ENCODE measurements around the gene STK32B.

STK32B gene

DNA sequence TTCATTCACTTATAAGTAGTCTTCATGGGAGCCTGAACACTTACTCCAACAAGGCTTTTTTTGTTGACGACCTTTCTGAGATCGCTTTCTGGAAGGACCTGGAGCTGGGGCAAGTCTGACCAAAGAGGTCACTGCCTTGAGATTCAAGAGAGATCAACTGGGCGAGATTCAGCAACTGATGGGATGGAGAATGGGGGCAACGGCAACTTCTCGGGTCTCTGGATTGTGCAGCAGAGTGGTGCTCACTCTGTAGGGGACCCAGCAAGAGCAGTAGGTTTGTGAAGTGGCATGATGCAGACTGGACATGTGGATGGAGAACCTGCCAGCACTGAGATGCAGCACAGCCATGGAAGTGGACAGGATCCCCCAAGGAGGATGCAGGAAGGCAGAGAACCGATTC lies 369.0 kb downstream of the STK32B start:
- no peaks in the 10 kb centered on the region for H4K20me1 ChIP-seq (ENCODE audit: insufficient read depth, low read length, poor library complexity, severe bottlenecking)
- no peak overlapping the region for H2AFZ ChIP-seq (ENCODE audit: low read length)
- TF ChIP-seq EZH2phosphoT487 (IDR thresholded peaks at IDR 0.05; ENCODE audit: borderline replicate concordance), result no peak
- TF ChIP-seq, protein P1, sequence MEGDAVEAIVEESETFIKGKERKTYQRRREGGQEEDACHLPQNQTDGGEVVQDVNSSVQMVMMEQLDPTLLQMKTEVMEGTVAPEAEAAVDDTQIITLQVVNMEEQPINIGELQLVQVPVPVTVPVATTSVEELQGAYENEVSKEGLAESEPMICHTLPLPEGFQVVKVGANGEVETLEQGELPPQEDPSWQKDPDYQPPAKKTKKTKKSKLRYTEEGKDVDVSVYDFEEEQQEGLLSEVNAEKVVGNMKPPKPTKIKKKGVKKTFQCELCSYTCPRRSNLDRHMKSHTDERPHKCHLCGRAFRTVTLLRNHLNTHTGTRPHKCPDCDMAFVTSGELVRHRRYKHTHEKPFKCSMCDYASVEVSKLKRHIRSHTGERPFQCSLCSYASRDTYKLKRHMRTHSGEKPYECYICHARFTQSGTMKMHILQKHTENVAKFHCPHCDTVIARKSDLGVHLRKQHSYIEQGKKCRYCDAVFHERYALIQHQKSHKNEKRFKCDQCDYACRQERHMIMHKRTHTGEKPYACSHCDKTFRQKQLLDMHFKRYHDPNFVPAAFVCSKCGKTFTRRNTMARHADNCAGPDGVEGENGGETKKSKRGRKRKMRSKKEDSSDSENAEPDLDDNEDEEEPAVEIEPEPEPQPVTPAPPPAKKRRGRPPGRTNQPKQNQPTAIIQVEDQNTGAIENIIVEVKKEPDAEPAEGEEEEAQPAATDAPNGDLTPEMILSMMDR (conservative IDR thresholded peaks at IDR 0.05; ENCODE audit: low read length), result no peak
- H3K79me2 ChIP-seq (ENCODE audit: insufficient read depth, low read length), result no peaks in the 10 kb centered on the region
- H3F3A ChIP-seq (ENCODE audit: low read depth), result no peaks in the 10 kb centered on the region
- no peaks in the 10 kb centered on the region for H3K9me2 ChIP-seq (replicated peaks; ENCODE audit: low read depth, low read length)
- H3K4me1 ChIP-seq (ENCODE audit: insufficient read depth, low read length, poor library complexity, severe bottlenecking), result no peaks in the 10 kb centered on the region
- no peaks in the 10 kb centered on the region for H3K36me3 ChIP-seq (ENCODE audit: insufficient read depth, low read length)
- no peaks in the 10 kb centered on the region for H3K27me3 ChIP-seq (ENCODE audit: insufficient read depth, low read length, poor library complexity, severe bottlenecking)
- H3K9me3 ChIP-seq (ENCODE audit: insufficient read depth, low read depth, low read length), result 0 out of 2 replicates have a peak, but pooled peaks cover 5% of the 10 kb centered on the region
- no peak overlapping the region for H3K9ac ChIP-seq (ENCODE audit: low read depth, low read length, poor library complexity, severe bottlenecking)
- H3K4me2 ChIP-seq (ENCODE audit: low read depth, low read length, poor library complexity, severe bottlenecking), result no peak overlapping the region
- no peak overlapping the region for H3K4me3 ChIP-seq (ENCODE audit: low read length, poor library complexity, severe bottlenecking)

DNA sequence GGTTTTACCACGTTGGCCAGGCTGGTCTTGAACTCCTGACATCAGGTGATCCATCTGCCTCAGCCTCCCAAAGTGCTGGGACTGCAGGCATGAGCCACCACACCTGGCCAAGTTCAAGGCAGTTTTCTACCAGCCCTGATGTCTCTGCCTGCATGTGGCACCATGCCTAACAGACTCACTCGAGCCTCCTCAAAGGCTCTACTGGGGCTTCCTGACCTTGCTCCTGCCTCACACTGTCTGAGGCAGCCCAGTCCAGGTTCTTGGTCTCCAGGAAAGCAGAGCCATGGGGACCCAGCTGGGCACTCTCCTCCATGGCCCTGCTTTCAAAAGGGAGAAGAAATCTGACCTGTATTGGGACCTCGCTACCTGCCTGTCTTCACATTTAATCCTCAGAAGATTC lies 370.1 kb downstream of the STK32B start:
- no peaks in the 10 kb centered on the region for H3F3A ChIP-seq (ENCODE audit: low read depth)
- no peaks in the 10 kb centered on the region for H3K27me3 ChIP-seq (ENCODE audit: insufficient read depth, low read length, poor library complexity, severe bottlenecking)
- no peak for TF ChIP-seq EZH2phosphoT487 (IDR thresholded peaks at IDR 0.05; ENCODE audit: borderline replicate concordance)
- TF ChIP-seq, protein P1 (conservative IDR thresholded peaks at IDR 0.05; ENCODE audit: low read length), result no peak
- no peak overlapping the region for H2AFZ ChIP-seq (ENCODE audit: low read length)
- no peaks in the 10 kb centered on the region for H3K4me1 ChIP-seq (ENCODE audit: insufficient read depth, low read length, poor library complexity, severe bottlenecking)
- no peaks in the 10 kb centered on the region for H4K20me1 ChIP-seq (ENCODE audit: insufficient read depth, low read length, poor library complexity, severe bottlenecking)
- no peak overlapping the region for H3K9ac ChIP-seq (ENCODE audit: low read depth, low read length, poor library complexity, severe bottlenecking)
- H3K9me3 ChIP-seq (ENCODE audit: insufficient read depth, low read depth, low read length), result 0 out of 2 replicates have a peak, but pooled peaks cover 5% of the 10 kb centered on the region
- no peak overlapping the region for H3K4me3 ChIP-seq (ENCODE audit: low read length, poor library complexity, severe bottlenecking)
- no peaks in the 10 kb centered on the region for H3K9me2 ChIP-seq (replicated peaks; ENCODE audit: low read depth, low read length)
- H3K36me3 ChIP-seq (ENCODE audit: insufficient read depth, low read length), result no peaks in the 10 kb centered on the region
- no peaks in the 10 kb centered on the region for H3K79me2 ChIP-seq (ENCODE audit: insufficient read depth, low read length)
- no peak overlapping the region for H3K4me2 ChIP-seq (ENCODE audit: low read depth, low read length, poor library complexity, severe bottlenecking)

DNA sequence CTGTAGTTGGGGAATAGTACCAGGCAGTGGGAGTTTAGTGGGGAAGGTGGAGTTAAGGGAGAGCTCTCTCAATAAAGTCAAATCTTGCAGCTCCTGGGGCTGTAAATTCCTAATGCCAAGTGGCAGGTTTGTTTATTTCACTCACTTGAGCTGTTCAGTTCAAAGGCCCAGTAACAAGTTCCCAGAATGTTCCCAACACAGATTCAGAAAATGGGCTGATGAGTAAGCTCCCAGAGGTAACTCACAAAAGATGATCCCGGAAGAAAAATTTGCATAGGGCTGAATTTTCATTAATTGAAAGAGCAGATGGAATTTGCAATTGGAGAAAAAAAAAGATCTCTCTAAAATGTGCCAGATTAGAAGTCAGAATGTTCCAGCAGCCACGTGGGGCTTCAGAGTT lies 370.9 kb downstream of the STK32B start:
- Histone ChIP-seq H3K4me2 (ENCODE audit: low read depth, low read length, poor library complexity, severe bottlenecking) (no peak overlapping the region), H4K20me1 (ENCODE audit: insufficient read depth, low read length, poor library complexity, severe bottlenecking) (no peaks in the 10 kb centered on the region), H3F3A (ENCODE audit: low read depth) (no peaks in the 10 kb centered on the region), H3K79me2 (ENCODE audit: insufficient read depth, low read length) (no peaks in the 10 kb centered on the region), H3K27me3 (ENCODE audit: insufficient read depth, low read length, poor library complexity, severe bottlenecking) (no peaks in the 10 kb centered on the region), H3K9ac (ENCODE audit: low read depth, low read length, poor library complexity, severe bottlenecking) (no peak overlapping the region), H3K36me3 (ENCODE audit: insufficient read depth, low read length) (no peaks in the 10 kb centered on the region), H2AFZ (ENCODE audit: low read length) (no peak overlapping the region), H3K4me1 (ENCODE audit: insufficient read depth, low read length, poor library complexity, severe bottlenecking) (no peaks in the 10 kb centered on the region), H3K9me3 (ENCODE audit: insufficient read depth, low read depth, low read length) (0 out of 2 replicates have a peak, but pooled peaks cover 5% of the 10 kb centered on the region), H3K4me3 (ENCODE audit: low read length, poor library complexity, severe bottlenecking) (no peak overlapping the region), H3K9me2 (replicated peaks; ENCODE audit: low read depth, low read length) (no peaks in the 10 kb centered on the region)
- TF ChIP-seq, protein P1 (conservative IDR thresholded peaks at IDR 0.05; ENCODE audit: low read length), result no peak
- TF ChIP-seq EZH2phosphoT487 (IDR thresholded peaks at IDR 0.05; ENCODE audit: borderline replicate concordance), result no peak

Data from Loucy (cell line).